GM12864 (cell line): ENCODE results near the gene CCDC33.

ENCODE experiments used
- DNase-seq: peaks from one replicate; pipeline ENCODE4 v3.0.0-alpha.2; 2011; ENCODE audit warnings: low read depth
- H3K4me3 ChIP-seq: 2 replicates; pipeline ENCODE4 v1.5.1; 2011; ENCODE audit warnings: mild to moderate bottlenecking, low read depth, low read length, control low read depth
- TF ChIP-seq, protein P1 (sequence below): IDR thresholded peaks from 2 replicates; pipeline ENCODE4 v1.5.1; 2011; ENCODE audit warnings: low read depth, mild to moderate bottlenecking, moderate library complexity, low read length, control low read depth, inconsistent platforms; ENCODE audit errors: missing control alignments

Gene CCDC33

DNA sequence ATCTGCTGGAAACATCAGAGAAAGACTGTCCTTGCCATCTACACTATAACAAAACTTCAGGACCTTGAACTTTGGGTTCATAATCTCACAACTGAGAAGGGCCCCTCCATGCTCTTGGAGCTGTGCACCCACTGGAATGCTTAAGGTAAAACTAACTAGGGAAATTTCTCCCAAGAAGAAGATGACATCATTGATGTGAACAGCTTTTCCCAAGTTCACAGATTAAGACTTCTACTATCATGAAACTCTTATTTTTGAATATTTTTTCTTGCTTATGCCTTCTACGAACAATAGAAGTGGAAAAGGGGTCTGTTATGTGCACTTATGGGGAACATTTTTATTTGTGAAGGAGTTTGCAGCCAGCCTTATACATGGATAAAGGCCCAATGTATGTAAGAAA lies 126.4 kb downstream of the CCDC33 start:
- DNase-seq, result no peak
- TF ChIP-seq, protein P1, sequence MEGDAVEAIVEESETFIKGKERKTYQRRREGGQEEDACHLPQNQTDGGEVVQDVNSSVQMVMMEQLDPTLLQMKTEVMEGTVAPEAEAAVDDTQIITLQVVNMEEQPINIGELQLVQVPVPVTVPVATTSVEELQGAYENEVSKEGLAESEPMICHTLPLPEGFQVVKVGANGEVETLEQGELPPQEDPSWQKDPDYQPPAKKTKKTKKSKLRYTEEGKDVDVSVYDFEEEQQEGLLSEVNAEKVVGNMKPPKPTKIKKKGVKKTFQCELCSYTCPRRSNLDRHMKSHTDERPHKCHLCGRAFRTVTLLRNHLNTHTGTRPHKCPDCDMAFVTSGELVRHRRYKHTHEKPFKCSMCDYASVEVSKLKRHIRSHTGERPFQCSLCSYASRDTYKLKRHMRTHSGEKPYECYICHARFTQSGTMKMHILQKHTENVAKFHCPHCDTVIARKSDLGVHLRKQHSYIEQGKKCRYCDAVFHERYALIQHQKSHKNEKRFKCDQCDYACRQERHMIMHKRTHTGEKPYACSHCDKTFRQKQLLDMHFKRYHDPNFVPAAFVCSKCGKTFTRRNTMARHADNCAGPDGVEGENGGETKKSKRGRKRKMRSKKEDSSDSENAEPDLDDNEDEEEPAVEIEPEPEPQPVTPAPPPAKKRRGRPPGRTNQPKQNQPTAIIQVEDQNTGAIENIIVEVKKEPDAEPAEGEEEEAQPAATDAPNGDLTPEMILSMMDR, result no peak

DNA sequence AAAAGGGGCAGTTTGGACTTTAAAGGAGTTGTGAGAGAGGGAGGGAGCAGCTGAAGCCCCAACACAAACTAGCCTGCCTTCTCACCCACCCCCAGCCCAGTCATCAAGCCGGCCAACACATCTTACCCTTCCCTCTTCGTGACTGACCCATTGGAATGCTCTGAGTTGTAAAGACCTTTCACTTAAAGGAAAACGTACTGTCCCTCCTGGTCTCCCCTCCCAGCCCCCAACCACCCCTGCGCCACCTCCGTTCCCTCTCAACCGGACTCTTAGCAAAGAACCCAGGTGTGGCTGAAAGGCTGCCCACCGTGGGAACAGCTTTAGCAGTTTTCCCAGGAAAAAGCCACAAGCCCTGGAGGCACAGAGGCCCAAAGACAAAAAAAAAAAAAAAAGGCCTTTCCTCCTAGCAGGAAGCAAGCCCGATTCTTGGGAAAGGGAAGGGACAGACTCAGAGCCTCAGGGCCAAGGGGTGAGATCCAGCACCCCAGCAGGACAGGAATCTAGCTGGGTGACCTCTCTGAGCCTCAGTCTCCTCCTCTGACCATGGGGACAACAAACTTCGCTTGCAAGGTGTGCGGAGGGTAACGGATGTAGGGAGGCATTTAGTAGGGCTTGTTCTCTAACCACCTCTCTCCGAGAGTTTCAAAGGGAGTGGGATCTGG lies 128.9 kb downstream of the CCDC33 start:
- no peak for DNase-seq
- H3K4me3 ChIP-seq, result no peak overlapping the region
- TF ChIP-seq, protein P1, result no peak

More for the DNA sequence above, 126.4 kb downstream of the CCDC33 start:
- no peak overlapping the region for H3K4me3 ChIP-seq

DNA sequence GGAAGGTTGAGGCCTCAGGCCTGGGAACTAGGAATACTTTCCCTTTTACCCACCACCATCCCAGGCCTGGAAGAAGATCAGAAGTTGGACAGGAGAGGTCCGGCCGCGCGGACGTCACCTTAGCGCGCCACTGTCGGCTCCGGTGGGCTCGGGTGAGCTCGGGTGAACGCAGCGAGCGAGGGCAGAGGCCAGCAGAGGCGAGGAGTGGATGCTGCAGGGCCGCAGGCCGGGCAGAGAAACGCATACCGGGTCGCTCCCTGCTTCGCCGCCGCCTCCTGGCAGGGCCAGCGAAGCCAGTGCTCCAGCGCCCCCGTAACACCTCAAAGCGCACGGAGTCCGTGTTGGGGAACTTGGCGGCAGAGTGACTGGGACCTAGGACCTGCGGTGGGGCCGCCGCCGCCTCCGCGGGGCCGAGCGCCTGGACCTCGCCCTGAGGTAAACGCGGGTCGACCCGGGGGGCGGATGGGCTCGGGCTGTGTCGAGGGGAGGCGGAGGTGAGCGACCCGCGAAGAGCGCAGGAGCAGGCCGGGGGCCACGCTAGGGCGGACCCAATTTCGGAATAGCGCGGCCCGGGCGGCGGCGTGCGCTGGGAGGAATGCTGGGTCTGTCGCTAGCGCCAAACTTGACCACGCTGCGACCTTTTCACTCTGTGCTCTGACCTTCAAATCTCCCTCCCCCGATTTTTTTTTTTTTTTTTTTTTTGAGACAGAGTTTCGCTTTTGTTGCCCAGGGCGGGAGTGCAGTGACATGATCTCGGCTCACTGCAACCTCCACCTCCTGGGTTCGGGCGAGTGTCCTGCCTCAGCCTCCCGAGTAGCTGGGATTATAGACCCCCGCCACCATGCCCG lies 129.7 kb downstream of the CCDC33 start:
- DNase-seq, result no peak
- TF ChIP-seq, protein P1, result peak; percentile 15
- peak overlapping the region; percentile 36 for H3K4me3 ChIP-seq

DNA sequence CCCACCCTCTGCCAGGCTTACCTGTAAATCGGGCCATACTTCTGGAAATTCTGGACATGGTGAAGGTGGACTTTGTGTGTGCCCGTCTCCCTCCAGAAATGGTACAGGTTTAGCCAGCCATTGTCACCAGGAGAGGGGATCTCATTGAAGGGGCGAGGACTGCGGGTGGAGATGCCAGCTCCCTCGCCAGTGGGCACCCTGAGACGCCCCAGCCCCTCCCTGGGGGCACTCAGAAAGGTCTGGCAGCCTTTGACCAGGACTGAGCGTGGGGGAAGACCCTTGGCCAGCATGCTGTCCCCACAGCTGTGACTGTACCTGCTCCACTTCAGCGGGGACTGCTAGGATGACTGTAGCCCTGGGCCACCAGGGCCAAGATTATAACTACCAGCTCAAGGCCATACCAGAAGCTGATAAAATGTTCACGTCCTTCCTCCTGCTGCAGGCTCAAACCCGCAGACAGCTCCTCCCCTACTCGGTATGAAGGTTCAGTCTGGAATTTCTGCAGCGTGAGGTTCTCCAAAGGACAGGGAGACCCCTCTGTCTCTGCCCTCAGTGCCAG lies 131.2 kb downstream of the CCDC33 start, which contains the start of gene CYP11A1:
TSS of gene CYP11A1 (minus strand) at position 351 of the 559 bp plus-strand sequence. CDS start at position 290, 61 bp downstream.
- H3K4me3 ChIP-seq, result no peak within 1 kb of the TSS
- TF ChIP-seq, protein P1, result no peak
- DNase-seq, result no peak

DNA sequence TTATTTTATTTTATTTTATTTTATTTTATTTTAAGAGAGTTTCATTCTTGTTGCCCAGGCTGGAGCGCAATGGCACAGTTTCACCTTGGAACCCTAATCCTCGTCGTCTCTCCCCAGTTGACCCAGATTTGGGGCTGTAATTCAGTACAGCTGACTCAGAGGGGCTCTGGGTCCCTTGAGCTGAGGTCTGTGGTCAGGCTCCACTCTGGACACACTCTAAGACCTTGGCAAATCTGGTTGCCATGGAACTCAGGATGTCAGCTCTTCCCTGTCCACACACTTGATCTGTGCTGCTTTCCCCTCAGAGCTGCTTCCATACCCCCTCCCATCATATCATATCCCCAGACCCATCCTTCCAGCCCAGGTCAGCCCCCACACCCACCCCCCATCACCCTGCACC lies 132.0 kb downstream of the CCDC33 start:
- DNase-seq, result no peak
- TF ChIP-seq, protein P1, result no peak
- H3K4me3 ChIP-seq, result no peak overlapping the region

DNA sequence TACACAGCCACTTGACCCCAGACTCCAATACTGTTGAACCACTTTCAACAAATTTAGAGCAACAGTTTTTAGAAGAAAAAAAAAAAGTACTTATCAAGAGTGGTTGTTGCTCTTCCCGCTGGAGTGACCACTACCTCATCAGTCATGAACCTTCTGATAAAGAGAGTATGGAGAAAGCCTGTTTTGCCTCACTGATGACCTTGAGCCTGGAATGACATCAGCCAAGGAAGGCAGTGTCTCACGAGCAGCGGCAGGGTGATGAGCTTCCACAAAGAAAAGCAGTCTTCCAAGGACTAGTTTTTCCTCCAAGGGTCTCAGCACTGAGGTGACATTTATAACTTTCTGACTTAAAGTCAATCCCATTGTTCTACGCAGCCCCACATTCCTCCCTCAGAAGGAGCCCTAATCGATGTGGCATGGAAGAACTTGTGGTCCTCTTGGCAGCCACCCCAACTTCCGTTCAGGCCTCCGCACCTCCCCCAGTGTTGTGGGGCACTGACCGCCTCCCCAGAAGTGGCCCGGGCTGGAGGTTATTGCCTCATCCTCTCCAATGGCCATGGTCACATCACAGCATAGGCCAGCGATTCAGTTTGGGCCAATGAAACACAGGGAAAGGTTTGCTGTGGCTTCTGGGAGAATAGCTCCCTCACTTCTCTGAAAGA lies 133.1 kb downstream of the CCDC33 start:
- no peak for DNase-seq
- H3K4me3 ChIP-seq, result no peak overlapping the region
- TF ChIP-seq, protein P1, result no peak
